Fibroblast of the conjunctiva (primary cell): ENCODE results near the gene FOXB2.
"Not testable (repeated sequence)": the region's sequence is repeated elsewhere in the genome, so short reads cannot be mapped to it uniquely, and the experiment has no call there.

Source experiments
- DNase-seq: peaks from one replicate; pipeline ENCODE4 v3.0.0-alpha.2; 2010; ENCODE audit warnings: low read depth

FOXB2 gene

DNA sequence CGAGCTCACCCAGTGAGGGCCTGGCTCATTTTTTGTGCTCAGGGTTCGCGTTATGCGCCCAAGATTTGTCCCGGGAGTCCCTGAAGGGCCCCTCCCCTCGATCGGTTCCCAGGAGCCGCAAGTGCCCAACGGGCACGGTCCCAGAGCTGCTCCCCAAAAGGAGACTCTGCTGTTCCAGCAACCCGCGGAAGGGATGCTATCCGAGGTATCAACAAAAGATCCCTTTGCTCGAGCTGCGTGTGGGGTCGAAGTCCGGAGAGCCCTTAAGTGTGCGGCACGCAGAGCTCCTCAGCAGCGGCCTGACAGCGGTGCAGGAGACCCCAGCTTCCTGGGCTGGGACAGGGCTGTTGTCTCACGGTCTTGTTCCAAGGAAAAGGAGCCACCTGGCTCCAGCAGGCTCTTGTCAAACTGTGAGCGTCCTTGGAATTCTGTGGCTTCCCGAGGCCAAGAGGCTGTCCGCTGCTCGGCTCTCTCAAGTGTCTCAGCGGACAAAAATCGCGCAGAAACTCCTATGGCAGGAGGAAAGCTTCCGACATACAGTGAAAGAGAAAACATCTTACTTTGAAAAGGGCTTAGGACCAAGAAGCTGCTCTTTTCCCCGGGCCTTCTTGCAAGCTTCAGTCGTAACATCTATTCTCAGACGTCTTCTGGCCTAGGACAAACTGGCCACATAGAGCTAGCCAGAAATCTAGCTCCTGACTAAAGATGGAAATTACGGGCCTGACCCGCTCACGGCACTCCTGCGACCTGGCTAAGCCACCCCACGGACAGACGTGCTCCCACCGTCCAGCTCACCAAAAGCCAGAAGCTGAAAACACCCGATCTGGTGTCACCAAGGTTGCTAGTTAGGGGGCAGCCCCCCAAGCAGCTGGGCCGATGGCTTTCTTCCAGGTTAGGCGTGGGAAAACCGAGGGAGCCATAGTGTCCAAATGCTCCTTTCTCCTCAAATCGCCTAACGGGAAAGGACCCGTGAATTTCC, 2.6 kb upstream of the FOXB2 start:
- DNase-seq, result no peak

DNA sequence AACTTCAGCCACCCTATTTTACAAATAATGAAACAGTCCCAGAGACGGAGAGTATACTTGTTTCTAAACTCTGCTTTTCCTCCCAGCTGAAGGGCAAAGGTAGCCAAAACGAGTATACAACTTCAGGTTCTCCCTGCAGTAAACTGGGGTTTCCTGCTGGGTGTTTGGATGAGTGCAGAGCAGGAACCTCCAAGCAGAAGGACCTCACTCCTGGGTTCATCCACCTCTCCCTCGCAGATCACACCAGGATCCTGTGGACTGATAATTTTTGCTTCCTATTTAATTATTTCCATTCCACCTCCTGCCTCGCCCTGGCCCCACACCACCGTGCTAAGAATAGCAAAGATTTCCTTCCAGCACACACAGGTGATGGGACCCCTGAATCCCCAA, 2.0 kb upstream of the FOXB2 start:
- no peak for DNase-seq

DNA sequence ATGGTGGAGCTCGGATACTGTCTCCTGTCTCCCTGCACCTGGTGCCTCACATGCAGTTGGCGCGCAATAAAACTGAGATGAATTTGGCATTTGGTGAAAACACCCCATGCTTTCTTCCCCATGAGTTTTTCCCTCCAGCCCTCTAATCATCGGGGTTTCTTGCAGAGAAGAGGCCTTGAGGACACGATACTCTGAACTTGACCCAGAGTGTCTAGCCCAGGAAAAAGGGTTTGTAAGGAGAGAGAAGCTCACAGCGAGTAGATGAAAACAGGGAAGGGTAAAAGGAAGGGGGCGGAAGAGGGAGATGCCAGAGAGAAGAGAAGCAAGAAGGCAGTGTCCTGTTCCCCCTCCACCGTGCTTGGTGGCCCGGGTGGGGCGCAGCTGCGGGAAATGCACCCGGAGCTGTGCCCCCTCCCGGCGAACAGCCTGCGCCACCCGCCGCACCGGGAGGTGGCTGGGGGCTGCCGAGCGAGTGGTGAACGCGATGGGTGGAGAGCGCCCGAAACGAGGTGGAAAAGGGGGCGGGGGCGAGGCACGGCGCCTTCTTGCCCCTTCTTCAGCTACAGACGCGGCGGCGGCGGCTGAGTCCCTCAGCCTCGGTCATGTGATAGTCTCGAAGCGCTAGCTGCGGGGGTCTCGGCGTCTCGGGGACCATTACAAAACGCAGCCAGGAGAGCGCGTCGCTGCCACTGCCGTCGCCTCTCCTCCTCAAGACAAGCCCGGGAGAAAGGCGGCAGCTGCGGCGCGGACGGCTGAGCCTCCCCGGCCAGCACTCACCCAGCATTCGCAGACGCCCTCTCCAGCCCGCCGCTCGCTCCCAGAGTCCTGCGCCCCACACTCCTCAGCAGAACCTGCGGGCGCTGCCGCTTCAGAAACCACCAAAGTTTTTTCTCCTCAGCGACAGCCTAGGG, 1.1 kb upstream of the FOXB2 start:
- no peak for DNase-seq

DNA sequence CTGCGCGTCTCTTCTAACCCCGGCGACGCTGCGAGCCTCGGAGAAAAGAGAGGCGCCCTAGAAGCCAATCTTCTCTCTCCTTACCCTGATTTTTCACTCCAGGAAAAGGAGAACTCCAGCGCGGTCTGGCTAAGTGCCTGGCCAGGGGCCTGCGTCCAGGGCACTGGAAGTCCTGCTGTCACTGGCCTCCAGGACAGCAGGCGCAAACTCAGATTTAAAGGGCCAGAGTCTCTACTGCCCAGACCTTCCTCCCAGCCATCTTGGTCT, 553 bp upstream of the FOXB2 start:
- no peak for DNase-seq

DNA sequence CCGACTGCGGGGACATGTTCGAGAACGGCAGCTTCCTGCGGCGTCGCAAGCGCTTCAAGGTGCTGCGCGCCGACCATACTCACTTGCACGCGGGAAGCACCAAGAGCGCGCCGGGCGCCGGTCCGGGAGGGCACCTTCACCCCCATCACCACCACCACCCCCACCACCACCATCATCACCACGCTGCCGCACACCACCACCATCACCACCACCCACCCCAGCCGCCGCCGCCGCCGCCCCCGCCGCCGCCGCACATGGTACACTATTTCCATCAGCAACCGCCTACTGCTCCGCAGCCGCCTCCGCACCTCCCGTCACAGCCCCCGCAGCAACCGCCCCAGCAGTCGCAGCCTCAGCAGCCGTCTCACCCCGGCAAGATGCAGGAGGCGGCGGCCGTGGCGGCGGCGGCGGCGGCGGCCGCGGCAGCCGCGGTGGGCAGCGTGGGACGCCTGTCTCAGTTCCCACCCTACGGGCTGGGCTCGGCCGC, 514 bp downstream of the FOXB2 start:
- no peak for DNase-seq

DNA sequence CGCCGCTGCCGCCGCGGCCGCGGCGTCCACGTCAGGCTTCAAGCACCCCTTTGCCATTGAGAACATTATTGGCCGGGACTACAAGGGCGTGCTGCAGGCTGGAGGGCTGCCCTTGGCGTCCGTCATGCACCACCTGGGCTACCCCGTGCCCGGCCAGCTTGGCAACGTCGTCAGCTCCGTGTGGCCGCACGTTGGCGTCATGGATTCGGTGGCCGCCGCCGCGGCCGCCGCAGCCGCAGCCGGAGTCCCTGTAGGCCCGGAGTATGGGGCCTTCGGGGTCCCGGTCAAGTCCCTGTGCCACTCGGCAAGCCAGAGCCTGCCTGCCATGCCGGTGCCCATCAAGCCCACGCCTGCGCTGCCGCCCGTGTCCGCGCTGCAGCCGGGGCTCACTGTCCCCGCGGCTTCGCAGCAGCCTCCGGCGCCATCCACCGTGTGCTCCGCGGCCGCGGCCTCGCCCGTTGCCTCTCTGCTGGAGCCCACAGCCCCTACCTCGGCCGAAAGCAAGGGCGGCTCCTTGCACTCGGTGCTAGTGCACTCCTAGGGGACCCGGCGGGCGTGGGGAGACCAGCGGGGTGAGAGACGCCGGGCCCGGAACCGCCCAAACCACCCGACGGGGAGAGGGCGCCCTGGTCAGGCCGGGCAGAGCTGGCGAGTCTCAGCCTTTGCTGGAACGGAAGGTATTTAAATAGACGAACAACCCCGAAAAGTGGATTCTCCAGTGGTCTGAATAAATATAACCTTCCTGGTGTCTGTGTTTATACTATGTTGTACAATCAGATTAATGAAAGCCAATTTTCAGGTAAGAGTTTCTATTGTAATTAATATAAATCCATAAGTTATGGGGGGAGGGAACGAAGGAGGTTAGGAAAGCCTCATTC, 1.2 kb downstream of the FOXB2 start:
- DNase-seq, result no peak

DNA sequence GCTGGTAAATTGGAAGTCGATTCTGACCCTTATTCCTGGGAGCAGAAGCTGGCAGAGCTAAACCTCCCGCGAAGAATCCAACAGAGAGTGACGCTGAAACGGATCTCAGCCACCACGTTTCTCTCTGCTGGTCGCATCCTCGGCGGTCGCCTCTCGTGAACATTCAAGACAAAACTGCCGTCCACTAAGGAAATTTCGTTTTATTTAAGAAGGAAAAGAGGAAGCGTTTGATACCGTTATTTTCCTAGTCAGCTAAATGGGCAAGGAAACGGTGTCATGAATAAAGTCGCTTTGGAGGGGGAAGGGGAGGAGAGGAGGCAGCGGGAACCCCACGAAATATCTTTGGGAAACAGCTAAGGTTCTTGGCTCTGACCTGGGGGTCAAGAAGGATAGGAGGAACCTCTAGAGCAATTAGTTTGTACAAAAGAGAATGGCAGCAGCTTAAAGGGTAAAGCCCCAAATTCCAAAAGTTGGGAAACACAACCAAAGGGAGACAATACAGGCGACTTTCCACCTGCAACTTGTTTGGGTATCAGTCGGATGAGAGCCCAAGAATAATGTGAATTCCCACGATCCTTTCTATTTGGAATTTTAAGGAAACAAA, 1.9 kb downstream of the FOXB2 start:
- no peak for DNase-seq

DNA sequence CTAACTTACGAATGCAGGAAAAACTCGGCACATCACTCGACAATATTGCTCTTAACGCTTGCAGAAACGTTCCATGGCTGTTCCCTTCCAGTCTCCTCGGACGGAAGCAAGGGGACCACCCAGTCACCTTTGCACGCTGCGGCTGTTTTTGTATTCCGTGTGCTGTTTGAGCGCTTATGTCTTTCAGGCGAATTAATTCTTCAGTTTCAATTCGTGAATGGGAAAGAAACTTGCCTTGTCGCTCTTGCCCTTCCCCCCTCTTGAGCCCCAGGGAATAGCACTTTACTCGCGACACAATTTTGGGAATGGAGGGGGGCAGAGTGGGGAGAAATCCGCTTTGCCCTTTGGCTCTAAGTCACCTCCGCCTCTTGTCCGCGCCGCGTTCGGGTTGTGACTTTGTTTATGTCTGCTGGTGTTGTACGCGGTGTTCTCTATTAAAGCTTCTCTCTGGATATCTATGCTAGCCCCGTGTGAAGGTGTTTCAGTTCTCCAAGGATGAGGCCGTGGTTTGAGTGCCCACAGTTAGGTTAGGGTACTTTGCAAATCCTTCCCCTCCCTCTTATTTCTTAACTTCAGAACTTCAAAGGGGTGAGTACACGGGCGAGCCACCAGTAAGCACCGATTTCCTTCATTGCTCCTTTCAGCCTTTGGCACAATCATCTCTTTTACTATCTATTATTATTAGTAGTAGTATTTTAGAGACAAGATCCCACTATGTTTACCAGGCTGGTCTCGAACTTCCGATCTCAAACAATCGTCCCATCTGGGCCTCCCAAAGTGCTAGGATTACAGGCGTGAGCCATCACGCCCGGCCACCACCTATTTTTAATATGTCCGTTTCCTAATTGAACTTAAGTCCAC, 2.7 kb downstream of the FOXB2 start:
- no peak for DNase-seq

DNA sequence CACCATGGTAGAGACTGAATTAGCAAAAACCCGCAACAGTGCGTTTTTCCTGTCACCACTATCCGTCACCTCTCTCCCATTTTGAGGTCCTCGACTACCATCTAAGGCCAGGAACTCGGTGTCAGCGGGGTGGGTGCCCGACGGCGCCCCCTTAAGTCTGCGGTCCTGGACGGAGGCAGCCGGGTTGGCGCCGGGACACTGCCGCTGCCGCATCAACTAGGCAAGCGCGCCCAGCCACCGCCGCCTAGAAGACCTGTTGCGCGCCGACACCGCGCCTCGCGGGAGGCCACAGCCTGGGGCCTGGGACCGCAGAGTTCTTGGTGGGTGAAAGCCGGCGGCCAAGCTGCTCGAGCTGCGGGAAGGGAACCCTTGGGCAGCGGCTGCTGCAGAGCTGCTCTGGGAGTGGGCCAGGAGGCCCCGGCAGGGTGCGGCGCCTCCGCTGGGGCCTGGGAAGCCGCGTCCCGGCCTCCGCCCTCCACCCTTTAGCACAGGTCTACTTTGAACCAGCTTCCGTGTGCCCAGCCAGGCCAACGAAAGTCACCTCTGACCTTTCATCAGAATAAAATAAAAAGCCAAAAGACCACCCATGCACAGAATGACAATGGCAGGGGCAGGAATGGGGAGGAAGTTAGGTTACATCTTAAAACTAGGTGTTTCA, 3.5 kb downstream of the FOXB2 start:
- no peak for DNase-seq

DNA sequence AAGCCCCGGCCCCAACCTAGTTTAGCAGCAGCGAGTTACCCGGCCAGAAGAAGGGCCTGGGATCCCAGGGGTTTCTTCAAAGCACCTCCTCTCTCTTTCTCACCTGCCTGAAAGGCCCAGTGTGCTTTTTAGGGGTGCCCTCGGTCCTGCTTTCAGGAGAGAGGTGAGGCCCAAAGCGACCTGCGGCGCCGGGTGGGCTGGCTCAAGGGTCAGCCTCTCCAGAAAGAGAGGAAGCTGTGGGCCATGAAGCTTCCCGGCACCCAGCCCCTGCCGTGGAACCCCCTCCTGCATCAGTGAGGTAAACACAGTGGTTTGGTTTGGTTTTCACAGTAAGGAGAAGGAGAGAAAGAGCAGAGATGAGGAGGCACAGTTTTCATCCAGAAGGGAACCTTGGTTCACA, 4.3 kb downstream of the FOXB2 start:
- DNase-seq, result no peak

DNA sequence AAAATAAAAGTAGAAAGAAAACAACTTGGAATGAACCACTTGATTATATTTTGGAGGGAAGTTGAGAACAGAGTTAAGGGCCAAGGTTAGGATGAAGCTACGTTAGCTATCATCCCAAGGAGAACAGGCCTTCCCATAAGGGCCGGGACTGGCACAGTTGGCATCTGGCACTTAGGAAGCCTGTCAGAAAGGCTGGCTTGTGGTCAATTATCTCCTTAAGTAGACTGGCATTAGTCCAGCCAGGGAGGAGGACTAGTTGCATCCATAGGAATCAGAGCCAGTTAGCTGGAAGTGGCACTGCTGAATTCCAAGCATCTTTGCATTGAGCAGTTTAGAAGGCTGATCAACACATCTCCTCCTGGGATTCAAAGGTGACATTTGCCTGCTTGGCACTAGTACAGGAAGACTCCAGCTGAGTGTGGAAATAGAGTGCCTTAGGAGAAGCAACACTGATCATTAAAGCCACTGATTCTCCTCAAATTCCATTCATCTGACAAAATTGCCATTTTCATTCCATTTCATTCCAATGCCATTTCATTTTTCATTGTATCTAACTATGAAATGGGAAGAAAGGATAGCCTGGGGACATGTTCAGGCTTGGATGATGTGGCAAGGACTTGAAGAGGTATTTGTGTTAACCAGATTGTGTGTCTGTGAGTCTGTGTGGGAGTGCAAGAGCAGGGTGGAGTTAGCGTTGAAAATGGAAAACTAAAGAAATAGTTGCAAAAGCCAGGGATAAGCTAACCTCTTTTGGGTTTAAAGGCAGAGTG, 5.5 kb downstream of the FOXB2 start:
- DNase-seq, result no peak

DNA sequence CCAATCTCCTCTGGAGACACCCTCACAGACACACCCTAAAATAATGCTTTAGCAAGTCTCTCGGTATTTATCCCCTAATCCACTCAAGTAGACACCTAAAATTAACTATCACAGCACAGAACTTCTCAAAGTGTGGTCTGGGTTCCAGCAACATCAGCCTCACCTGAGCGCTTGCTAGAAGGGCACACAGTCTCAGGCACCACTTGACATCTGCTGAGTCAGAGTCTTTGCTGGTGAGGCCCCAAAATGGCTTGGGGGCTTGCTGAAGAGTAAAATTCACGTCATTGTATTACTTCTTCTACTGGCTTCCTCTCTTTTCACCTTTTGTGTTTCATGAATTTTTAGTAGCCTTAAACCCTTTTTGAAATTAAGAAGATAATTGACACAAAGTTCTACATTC, 9.0 kb downstream of the FOXB2 start:
- no peak for DNase-seq

DNA sequence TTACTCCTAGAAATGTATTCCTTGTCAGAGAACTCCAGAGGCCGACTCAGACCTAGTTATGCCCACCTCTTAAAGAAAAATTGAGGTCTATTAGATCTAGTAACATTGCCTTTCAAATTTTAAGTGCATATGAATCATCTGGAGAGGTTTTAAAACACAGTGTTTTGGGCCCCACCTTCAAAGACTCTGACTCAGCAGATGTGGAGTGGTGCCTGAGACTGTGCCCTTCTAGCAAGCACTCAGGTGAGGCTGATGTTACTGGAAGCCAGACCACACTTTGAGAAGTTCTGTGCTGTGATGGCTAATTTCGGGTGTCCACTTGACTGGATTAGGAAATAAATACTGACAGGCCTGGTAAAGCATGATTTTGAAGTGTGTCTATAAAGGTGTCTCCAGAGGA, 10.6 kb downstream of the FOXB2 start:
- no peak for DNase-seq

DNA sequence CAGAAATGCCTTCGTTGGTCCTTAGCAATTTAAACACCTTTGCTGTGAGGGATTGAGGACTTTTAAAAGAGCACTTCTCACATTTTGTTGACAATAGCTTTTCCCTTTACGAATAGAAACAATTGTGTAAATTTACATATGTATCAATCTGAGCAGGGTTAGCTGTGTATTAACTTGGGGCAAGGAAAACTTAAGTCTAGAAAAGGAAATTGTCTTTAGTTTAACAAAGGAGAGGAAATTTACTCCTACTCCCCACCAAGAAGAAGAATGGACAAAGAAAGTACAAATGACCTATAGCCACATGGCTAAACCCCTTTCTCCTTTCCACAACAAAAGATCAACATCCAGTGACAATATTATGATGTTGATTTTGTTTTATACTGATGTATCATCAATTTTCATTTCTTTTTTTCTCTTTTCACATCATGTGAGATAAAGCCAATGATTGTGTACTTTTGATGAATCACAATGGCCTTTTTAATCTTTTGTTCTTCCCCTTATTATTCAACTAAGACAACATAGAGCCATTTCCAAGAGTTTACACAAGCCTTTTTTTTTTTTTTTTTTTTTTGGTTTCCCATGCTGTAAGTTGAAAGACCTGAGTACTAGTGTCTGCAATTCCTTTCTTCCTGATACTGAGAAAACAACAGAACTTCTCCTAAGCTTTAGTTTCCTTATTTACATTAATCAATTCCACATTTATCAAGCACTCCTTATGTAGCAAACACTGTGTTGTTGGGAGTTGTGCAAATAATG, 19.0 kb downstream of the FOXB2 start:
- no peak for DNase-seq

DNA sequence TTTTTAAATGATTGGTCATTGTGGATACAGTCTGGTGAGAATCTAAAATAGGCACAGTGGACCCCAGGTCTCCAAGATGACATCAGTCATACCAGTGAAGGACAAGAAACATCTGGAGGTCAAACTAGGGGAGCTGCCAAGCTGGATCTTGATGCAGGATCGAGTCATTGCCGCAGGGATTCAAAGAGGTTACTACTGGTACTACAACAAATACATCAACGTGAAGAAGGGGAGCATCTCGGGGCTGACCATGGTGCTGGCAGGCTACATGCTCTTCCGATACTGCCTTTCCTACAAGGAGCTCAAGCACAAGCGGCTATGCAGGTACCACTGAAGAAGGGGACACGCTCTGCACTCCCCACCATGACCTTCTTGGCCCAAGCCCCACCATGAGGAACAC, 20.9 kb downstream of the FOXB2 start:
- DNase-seq, result no peak

DNA sequence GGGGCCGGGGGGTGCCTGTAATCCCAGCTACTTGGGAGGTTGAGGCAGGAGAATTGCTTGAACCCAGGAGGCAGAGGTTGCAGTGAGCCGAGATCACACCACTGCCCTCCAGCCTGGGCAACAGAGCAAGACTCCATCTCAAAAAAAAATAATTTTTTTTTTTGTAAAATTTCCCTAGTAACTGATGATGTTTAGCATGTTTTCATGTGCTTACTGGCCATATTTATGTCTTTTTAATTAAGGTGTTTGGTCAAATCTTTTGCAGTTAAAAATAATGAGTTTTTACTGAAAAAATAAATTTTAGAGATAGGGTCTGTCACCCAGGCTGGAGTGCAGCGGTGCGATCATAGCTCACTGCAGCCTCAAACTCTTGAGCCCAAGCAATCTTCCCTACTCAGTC, 24.3 kb downstream of the FOXB2 start:
- not testable (repeated sequence) for DNase-seq

DNA sequence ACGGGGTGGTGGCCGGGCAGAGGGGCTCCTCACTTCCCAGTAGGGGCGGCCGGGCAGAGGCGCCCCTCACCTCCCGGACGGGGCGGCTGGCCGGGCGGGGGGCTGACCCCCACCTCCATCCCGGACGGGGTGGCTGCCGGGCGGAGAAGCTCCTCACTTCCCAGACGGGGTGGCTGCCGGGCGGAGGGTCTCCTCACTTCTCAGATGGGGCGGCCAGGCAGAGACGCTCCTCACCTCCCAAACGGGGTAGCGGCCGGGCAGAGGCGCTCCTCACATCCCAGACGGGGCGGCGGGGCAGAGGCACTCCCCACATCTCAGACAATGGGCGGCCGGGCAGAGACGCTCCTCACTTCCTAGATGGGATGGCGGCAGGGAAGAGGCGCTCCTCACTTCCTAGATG, 41.2 kb downstream of the FOXB2 start:
- not testable (repeated sequence) for DNase-seq

DNA sequence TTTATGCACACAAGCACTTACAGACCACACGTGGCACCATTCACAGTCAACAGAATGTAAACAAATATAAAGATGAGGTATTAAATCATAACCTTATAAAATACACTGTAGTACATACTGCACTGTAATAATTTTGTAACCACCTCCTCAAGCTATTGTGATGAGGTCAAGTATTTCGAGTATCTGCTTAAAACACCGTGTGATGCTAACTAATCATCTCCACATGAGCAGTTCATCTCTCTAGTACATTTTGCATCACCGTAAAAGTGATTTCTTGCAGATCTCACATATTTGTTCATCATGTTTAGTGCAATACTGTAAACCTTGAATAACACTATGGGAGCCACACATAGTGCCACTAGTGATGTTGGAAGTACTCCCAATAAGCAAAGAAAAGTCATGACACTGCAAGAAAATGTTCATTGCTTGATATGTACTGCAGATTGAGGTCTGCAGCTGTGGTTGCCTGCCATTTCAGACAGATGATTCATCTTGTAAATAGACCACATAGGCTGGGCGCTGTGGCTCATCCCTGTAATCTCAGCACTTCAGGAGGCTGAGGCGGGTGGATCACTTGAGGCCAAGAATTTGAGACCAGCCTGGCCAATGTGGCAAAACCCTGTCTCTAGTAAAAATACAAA, 44.3 kb downstream of the FOXB2 start:
- DNase-seq, result peak; percentile 24
